ENCODE data around the gene COL18A1. TPM values are rescaled to one million over a fixed set of nuclear protein-coding genes. Genes with fewer than 3 reads are reported as not detected.

COL18A1 gene
- total RNA-seq, 1 donor from 2014 or later = 9.5 TPM

- Mint-ChIP-seq H3K4me3 (ENCODE audit: unreplicated experiment) (no peak overlapping the region), H3K27ac (ENCODE audit: unreplicated experiment) (no peak overlapping the region), H3K4me1 (ENCODE audit: low read depth, unreplicated experiment) (no peaks in the 10 kb centered on the region), H3K27me3 (ENCODE audit: unreplicated experiment) (peaks cover 14% of the 10 kb centered on the region), H3K36me3 (ENCODE audit: unreplicated experiment) (peaks cover 12% of the 10 kb centered on the region), H3K9me3 (ENCODE audit: unreplicated experiment) (peaks cover 23% of the 10 kb centered on the region)
- TF ChIP-seq, protein P1, sequence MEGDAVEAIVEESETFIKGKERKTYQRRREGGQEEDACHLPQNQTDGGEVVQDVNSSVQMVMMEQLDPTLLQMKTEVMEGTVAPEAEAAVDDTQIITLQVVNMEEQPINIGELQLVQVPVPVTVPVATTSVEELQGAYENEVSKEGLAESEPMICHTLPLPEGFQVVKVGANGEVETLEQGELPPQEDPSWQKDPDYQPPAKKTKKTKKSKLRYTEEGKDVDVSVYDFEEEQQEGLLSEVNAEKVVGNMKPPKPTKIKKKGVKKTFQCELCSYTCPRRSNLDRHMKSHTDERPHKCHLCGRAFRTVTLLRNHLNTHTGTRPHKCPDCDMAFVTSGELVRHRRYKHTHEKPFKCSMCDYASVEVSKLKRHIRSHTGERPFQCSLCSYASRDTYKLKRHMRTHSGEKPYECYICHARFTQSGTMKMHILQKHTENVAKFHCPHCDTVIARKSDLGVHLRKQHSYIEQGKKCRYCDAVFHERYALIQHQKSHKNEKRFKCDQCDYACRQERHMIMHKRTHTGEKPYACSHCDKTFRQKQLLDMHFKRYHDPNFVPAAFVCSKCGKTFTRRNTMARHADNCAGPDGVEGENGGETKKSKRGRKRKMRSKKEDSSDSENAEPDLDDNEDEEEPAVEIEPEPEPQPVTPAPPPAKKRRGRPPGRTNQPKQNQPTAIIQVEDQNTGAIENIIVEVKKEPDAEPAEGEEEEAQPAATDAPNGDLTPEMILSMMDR (IDR thresholded peaks at IDR 0.05; ENCODE audit: partially characterized antibody, unreplicated experiment) = no peak
- peak; percentile 13 for DNase-seq
Measured at GRCh38 chr21:45376459-45377324, 28.3 kb upstream of the COL18A1 start.

- Mint-ChIP-seq H3K4me1 (ENCODE audit: low read depth, unreplicated experiment) (no peaks in the 10 kb centered on the region), H3K27me3 (ENCODE audit: unreplicated experiment) (peaks cover 14% of the 10 kb centered on the region), H3K27ac (ENCODE audit: unreplicated experiment) (no peak overlapping the region), H3K36me3 (ENCODE audit: unreplicated experiment) (peaks cover 12% of the 10 kb centered on the region), H3K9me3 (ENCODE audit: unreplicated experiment) (peaks cover 20% of the 10 kb centered on the region), H3K4me3 (ENCODE audit: unreplicated experiment) (no peak overlapping the region)
- no peak for DNase-seq
- TF ChIP-seq, protein P1 (IDR thresholded peaks at IDR 0.05; ENCODE audit: partially characterized antibody, unreplicated experiment) = no peak
Measured at GRCh38 chr21:45377325-45377709, 27.6 kb upstream of the COL18A1 start.

DNA sequence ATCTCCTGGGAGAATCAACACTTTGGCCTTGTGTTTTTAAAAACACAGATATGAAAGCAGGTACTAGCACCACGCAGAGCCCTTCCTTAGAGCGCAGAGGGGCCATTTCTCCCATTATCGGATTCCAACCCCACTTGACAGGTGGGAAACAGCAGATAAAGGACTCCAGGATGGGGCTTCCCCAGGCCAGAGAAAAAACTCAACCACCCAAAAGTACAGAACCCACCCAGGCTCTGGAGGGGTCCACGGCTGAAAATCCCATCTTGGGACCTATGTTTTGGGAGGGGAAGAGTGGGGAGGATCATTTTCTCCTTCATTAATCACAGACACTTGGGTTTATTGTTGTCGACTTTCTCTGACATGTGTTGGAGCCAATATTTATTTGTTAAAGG is 27.1 kb upstream of the COL18A1 start:
- Mint-ChIP-seq H3K4me3 (ENCODE audit: unreplicated experiment) (no peak overlapping the region), H3K36me3 (ENCODE audit: unreplicated experiment) (peaks cover 12% of the 10 kb centered on the region), H3K9me3 (ENCODE audit: unreplicated experiment) (peaks cover 19% of the 10 kb centered on the region), H3K4me1 (ENCODE audit: low read depth, unreplicated experiment) (no peaks in the 10 kb centered on the region), H3K27me3 (ENCODE audit: unreplicated experiment) (peaks cover 14% of the 10 kb centered on the region), H3K27ac (ENCODE audit: unreplicated experiment) (no peak overlapping the region)
- TF ChIP-seq, protein P1 (IDR thresholded peaks at IDR 0.05; ENCODE audit: partially characterized antibody, unreplicated experiment) = no peak
- DNase-seq = peak; percentile 2

- H3K27ac Mint-ChIP-seq (ENCODE audit: unreplicated experiment) = no peak overlapping the region
Measured at GRCh38 chr21:45378258-45378966, 26.6 kb upstream of the COL18A1 start.

More at GRCh38 chr21:45378258-45378966, 26.6 kb upstream of the COL18A1 start:
- Mint-ChIP-seq H3K36me3 (ENCODE audit: unreplicated experiment) (peaks cover 12% of the 10 kb centered on the region), H3K4me1 (ENCODE audit: low read depth, unreplicated experiment) (no peaks in the 10 kb centered on the region), H3K9me3 (ENCODE audit: unreplicated experiment) (peaks cover 18% of the 10 kb centered on the region), H3K4me3 (ENCODE audit: unreplicated experiment) (no peak overlapping the region), H3K27me3 (ENCODE audit: unreplicated experiment) (peaks cover 14% of the 10 kb centered on the region)
- TF ChIP-seq, protein P1 (IDR thresholded peaks at IDR 0.05; ENCODE audit: partially characterized antibody, unreplicated experiment) = no peak
- peak; percentile 2 for DNase-seq
